GM12873 (cell line): ENCODE measurements around the gene SLC35E3.

Source experiments
- CTCF ChIP-seq: IDR thresholded peaks from 2 replicates; pipeline ENCODE4 v1.5.1; 2012; ENCODE audit warnings: low read depth, mild to moderate bottlenecking, moderate library complexity, low read length, control low read depth; ENCODE audit not compliant: insufficient read depth; ENCODE audit errors: missing control alignments

Gene SLC35E3

GRCh38 chr12:68815232-68815927 lies 69.4 kb downstream of the SLC35E3 start:
- TF ChIP-seq CTCF, result no peak

DNA sequence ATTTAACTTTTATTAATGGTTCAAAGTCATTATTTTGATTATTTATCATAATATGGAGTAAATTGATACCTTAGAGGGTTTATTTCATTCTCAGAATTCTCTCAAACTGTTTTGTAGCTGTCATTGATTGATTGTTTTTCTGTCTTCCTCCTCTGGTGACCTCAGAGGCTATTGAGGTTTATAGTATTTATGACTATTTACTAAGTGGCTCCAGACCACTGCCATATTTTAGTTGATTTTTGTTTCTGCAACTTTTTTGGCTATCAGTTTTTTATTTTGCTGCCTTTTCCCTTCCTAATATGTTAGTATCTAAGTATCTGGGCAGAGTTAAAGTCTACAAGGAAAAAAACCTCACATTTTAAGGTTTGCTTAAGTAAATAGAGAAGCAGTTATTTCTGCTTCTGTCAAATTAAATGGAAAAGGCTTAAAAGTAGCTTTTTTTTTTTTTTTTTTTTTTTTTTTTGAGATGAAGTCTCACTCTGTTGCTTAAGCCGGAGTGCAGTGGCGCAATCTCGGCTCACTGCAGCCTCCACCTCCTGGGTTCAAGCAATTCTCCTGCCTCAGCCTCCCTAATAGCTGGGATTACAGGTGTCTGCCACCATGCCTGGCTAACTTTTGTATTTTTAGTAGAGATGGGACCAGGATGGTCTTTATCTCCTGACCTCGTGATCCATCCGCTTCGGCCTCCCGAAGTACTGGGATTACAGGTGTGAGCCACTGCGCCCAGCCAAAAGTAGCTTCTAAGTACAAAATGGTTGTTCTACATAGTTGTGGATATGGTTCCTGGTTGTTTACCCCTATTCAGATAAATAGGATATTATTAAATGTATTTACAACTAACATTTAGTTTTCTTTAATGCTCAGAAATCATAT lies 70.2 kb downstream of the SLC35E3 start:
- no peak for TF ChIP-seq CTCF

GRCh38 chr12:68821357-68822188 lies 75.6 kb downstream of the SLC35E3 start:
- TF ChIP-seq CTCF, result no peak

DNA sequence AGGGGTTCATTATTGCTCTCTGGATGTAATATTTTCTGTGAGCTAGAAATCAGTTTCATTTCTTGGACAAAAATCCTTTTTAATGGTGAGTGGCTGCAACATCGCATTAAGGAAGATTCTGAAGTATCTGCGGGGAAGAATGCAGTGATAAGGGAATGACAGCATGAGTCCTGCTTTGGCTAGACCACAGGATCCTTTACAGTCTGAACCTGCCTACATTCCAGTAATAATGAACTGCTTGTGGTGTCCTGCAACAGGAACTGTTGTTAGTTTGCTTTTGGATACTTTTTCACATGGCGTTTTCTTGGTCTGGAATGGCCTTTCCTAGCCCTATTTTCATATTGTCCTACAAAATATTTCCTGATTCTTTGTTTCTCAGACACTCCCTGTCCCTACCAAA lies 77.7 kb downstream of the SLC35E3 start:
- no peak for TF ChIP-seq CTCF

DNA sequence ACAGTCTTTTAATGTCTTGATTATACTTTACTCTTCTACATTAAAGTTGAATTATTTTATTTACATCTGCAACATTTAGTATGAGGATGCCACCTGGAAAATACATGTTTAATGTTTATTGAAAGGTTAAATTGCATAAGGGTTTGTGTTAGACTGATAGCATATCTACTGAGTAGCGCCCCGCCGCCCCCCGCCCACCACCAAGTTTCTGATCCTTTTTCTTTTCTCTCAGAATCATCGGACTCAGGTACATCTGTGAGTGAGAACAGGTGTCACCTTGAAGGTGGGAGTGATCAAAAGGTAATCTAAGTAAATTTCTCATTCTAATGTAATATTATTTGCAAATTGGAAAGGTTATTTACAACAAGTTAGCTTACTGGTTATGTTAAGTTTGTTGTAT lies 78.2 kb downstream of the SLC35E3 start:
- no peak for TF ChIP-seq CTCF

DNA sequence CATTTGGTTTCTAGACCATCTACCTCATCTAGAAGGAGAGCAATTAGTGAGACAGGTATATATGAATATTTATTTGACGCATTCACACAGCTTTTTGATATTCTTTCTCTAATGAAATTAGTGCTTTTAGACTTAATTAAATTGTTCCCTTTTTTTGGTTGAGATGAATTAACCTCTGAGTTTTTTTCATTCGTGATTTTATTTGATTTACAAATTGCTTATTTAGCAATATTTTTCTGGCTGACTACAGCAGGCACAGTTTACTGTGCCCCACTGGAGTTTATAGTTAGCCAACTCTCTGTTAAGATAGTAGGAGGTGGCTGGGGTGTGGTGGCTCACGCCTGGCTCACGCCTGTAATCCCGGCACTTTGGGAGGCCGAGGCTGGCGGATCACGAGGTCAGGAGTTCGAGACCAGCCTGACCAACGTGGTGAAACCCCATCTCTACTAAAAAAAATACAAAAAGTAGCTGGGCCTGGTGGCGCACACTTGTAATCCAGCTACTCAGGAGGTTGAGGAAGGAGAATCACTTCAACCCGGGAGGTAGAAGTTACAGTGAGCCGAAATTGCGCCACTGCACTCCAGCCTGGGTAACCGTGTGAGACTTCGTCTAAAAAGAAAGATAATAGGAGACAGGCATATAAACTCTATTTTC lies 78.7 kb downstream of the SLC35E3 start:
- no peak for TF ChIP-seq CTCF
